ENCODE data around the gene ZNF26.

DNA sequence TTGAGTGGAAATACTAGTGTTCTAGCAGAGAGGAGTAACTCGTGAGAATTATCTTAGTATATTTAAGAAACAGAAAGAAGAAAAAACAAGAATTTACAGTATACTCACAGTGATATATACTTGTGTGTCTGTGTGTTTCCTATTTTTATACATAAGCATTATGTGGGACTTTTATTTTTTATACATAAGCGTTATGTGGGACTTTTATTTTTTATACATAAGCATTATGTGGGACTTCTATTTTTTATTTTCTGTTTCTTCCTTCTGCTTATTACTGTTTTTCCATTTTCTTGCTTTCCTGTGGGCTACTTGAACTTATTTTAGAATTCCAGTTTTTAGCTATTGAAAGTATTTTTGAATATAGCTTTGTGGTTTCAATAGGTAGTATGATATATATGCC lies 87.7 kb downstream of the ZNF26 start:
- TF ChIP-seq POLR2AphosphoS5 (IDR thresholded peaks at IDR 0.05; ENCODE audit: low read depth, low read length) (no peak), POLR2A (IDR thresholded peaks at IDR 0.05; ENCODE audit: low read depth, low read length) (no peak)

All from GM12891 (cell line).